ENCODE results near the gene RNU6-1.

DNA sequence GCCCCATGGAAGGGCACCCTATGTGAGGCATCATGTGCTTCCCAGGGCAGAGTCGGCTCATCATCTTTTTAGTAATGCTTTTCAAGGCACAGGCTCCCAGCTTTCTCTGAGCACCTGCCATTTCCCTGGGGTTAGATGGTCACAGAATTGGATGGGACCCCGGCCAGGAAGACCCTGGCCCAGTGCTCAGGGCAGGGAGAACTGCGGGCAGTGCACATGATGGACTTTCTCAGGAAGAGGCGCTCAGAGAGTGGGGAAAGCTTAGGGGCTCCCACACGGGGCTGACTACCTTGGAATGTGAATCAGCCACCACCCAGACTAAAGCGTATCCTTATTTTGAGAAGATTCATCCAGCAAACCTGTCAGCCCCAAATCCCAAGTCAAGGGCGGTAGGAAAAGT, 31.0 kb downstream of the RNU6-1 start:
- TF ChIP-seq, protein P1, sequence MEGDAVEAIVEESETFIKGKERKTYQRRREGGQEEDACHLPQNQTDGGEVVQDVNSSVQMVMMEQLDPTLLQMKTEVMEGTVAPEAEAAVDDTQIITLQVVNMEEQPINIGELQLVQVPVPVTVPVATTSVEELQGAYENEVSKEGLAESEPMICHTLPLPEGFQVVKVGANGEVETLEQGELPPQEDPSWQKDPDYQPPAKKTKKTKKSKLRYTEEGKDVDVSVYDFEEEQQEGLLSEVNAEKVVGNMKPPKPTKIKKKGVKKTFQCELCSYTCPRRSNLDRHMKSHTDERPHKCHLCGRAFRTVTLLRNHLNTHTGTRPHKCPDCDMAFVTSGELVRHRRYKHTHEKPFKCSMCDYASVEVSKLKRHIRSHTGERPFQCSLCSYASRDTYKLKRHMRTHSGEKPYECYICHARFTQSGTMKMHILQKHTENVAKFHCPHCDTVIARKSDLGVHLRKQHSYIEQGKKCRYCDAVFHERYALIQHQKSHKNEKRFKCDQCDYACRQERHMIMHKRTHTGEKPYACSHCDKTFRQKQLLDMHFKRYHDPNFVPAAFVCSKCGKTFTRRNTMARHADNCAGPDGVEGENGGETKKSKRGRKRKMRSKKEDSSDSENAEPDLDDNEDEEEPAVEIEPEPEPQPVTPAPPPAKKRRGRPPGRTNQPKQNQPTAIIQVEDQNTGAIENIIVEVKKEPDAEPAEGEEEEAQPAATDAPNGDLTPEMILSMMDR (IDR thresholded peaks at IDR 0.05), result no peak
- TF ChIP-seq, protein P2, sequence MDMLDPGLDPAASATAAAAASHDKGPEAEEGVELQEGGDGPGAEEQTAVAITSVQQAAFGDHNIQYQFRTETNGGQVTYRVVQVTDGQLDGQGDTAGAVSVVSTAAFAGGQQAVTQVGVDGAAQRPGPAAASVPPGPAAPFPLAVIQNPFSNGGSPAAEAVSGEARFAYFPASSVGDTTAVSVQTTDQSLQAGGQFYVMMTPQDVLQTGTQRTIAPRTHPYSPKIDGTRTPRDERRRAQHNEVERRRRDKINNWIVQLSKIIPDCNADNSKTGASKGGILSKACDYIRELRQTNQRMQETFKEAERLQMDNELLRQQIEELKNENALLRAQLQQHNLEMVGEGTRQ (CRISPR knock-in tag; IDR thresholded peaks at IDR 0.05), result no peak
